ENCODE results near the gene NR5A2. TPM values are rescaled to one million over a fixed set of nuclear protein-coding genes. Genes with fewer than 3 reads are reported as not detected.

NR5A2 gene
- 0.07 TPM for polyA plus RNA-seq (2013, experiment 1 of 2; ENCODE audit: insufficient read length)
- 0.12 TPM for polyA plus RNA-seq (2013, experiment 2 of 2; ENCODE audit: insufficient read length)

- no peak for DNase-seq
Observed at GRCh38 chr1:200027264-200027823, at the start of gene NR5A2. Gene NR5A2 (plus strand): TSS chr1:200027710. CDS start chr1:200027848, 138 bp downstream.

DNA sequence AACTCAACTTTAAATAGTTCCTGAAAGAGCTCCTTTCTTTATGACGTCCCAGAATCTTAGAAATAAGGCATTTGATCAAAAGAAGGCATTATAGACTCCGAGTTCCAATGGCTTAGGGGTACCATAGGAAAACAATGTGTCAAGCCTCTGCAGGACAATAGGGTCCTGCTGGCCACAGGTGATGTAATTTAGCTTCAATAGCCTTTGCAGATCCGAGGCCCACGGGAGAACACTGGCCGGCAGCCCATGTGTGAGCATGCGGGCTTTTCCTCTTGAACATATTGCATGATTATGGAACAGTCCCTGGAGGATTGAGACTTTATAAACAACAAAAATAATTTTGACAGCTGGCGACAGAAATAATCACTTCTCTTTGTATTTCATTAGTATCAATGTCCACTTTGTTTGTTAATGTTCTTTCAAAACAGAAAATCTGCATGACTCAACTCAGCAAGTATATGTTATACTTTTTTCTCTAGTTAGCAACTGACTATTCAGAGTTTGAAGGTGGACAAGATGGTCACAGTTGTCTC, 49.0 kb upstream of the NR5A2 start:
- no peak for DNase-seq

DNA sequence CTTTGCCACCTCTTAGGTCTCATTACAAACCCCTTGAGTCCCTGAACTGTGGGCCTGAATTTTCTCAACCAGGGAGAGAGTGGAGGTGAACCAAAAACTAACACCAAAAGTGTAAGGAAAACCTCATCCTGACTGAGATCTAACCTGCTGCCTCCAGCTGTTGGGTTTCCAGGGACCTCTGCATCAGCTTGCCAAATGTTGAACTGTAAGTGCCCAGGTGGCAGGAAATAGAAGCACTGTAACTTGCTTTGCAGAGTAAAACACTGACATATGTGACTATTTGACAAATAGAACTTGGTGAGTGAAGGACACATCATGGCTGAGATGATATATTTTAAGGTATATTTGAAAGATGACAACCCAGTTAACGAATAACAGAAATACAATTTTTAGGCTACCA, 48.4 kb upstream of the NR5A2 start:
- DNase-seq = no peak

DNA sequence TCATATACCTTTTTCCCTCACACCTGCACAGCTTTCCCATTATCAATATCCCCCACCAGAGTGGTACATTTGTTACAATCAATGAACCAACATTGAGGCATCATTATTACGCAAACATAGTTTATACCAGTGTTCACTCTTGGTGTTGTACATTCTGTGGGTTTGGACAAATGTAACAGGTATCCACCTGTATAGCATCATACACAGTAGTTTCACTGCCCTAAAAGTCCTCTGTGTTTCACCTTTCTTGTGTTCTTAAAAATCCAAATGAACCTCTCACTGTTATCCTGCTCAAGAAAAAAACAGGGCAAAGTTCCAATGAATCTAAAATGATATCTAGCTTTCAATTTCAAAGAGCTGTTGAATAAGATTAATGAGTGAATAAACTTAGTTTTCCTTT, 45.9 kb upstream of the NR5A2 start:
- DNase-seq = no peak

DNA sequence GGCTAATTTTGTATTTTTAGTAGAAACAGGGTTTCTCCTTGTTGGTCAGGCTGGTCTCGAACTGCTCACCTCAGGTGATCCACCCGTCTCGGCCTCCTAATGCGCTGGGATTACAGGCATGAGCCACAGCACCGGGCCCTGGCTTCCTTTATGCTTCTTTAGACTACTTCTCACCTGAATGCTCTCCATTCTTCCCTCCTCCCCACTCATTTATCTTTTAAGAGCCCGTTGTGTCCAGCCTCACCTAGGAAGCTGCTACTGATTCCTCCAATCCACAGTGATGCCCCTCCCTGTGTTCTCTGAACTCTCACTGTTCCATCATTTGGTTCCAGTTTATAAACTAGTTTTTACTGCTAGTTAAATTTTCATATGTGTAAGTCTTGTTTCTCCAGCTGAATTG, 44.9 kb upstream of the NR5A2 start:
- no peak for DNase-seq

GRCh38 chr1:199983531-199983930, 44.0 kb upstream of the NR5A2 start:
- no peak for DNase-seq

DNA sequence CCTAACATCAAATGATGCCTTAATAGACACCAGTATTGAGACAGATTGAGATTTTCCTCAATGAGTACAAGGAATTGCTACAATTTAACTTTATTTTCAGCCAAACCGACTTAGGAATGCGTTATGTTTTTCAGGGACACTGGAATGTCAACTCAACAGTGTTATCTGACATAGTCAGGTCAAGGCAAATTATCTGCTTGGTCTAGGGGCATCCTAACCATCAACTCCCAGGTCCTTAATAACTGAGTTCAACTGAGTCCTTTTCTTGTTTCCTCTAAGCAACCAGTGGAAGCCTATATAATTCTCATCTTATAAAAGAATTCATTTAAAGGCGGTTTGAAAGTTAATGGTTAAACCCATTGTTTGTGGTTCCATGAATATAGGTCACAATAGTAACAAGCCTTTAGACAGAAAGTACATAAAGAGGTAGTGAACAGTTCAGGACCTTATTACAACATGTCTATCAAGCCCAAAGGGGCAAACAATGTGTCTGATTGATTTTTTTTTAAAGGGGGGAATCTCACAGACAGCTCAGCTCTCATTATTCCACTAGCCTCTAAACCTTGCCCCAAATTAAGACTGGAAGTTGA, 32.3 kb upstream of the NR5A2 start:
- DNase-seq = no peak

DNA sequence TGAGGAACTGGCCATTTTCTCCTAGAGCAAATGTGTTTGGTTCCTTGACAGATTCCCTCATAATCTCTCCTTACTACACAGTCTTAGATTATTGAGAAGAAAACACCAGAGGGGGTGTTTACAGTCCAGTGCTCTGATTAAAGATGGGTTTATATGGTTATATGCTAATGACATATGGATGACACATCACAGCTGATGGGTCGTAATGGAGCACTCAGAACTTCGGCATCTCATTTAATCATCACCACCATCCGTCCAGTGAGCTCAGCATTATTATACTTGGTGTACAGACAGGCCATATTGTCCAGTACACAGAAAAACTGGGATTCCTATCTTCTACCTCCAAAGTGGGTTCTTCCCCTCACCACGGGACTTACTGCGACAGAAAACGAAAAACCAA, 22.3 kb upstream of the NR5A2 start:
- DNase-seq = no peak

DNA sequence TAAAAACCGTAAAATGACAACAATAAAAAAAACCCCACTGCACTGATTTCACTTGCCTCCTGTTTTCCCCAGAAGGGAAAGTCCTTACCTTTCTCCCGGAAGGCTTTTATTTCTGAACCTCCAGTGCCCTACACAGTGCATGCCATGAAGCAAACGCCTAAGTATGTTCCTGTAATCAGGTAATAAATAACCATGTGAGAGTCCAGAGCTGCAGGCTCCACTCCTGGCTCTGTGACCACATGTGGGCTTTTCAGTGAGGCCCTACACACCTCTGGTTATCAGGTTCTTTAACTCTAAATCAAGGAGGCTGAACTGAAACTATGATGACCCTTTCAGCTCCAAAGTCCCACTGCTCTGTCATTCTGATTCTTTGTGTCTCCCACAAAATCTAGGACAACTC, 20.8 kb upstream of the NR5A2 start:
- no peak for DNase-seq

DNA sequence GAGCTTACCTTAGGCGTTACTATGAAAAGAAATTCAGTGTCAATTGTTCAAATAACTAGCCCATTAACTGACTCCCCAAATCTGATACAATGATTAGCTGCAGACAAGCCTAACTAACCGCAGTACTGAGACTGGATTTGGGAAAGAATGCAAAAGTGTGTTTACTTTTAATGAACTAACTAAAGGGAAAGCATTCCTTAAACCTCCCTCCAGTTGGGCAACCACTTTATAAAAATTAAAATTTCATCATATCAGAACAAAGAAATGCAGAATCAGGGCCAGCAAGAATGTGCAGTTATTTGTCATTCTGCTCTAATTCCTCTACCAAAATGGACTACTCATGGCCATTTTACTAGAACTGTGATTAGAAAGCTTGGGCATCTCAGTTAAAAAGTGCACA, 11.7 kb upstream of the NR5A2 start:
- peak; percentile 24 for DNase-seq

GRCh38 chr1:200021577-200022238, 5.8 kb upstream of the NR5A2 start:
- no peak for DNase-seq

- DNase-seq = no peak
Observed at GRCh38 chr1:200022239-200022804, 5.2 kb upstream of the NR5A2 start.

GRCh38 chr1:200028586-200029034, 1.1 kb downstream of the NR5A2 start:
- DNase-seq = no peak

DNA sequence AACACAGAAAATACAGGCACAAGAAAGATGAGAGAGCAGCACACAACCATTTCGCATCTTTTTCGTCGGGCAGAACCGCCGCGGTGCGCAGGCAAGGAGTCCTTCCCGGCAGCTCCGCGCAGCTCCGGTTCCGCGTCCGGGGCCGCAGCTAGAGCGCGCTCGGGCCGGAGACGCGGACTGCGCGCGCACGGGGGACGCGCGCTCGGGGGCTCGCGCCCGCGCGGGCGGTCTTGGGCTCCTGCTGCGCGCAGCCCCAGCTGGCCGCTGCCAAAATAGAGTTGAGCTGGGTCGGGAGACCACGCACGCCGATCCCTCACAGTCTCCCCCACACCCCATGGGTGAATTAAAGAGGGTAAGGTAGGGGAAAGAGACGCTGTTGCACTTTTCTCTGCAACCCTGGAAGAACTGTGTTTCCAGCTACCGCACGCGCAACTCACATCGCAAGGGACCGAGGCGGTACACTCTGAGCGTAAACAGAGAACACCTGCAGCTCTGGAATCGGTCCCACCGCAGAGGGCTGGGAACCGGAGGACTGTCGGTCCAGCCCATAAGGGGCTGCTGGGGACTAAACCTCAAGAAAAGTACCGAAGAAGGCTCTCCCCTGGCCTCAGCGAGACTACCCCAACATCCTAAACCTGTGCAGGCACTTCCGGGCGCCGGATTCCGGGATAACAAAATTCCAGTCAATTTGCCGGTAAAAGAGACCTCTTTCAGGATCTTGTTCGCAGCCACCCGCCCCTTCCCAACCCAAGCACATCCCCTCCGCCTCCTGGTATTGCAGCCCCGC, 1.7 kb downstream of the NR5A2 start:
- peak; percentile 26 for DNase-seq

- DNase-seq = no peak
Observed at GRCh38 chr1:200029822-200030152, 2.3 kb downstream of the NR5A2 start.

DNA sequence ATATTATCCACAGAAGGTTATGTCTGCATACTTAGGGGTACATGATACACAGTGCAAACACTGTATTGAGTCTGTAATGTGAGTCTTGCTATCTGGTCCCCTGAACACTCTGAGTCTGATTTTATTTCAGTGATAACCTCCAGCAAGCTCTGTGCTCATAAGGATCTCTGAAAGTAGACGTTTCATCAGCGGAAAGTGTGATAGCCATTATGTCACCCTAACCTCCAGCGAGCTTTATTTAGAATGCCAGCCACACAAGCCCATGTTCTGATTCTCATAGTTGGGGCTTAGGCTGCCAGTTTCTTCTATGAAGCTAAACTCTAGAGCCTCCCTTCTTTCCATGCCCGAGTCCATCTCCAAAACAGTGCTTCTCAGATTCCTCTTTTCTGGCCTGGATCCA, 3.3 kb downstream of the NR5A2 start:
- no peak for DNase-seq

GRCh38 chr1:200033511-200034261, 6.2 kb downstream of the NR5A2 start:
- no peak for DNase-seq

GRCh38 chr1:200034262-200034557, 6.7 kb downstream of the NR5A2 start:
- no peak for DNase-seq

GRCh38 chr1:200034761-200035396, 7.4 kb downstream of the NR5A2 start:
- peak; percentile 22 for DNase-seq

DNA sequence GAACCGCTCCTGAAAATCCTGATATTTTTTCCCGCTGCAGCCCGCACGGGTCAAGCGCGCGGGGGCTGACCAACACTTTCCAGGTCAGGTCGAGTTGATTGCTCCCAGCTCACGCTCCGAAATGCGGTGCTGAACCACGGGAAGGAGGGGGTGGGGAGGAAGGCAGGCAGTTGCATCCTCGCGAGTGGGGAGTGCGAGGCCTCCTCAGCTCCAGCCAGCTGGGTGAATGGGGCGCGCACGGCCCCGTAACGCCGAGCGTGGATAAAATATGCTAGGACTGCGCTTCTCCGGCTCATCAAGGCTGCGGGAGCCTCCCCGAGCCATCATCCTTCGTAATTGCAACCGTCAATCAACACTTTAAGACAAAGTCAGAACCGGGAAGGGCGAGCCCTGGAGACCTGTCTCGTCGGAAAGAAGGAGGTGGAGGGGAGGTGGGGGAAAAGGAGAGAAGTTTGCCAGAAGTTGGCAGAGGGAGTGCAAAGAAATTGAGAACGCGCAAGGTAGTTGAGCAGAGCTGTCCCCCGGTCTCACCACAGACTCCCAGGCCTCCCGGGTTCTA, 8.0 kb downstream of the NR5A2 start:
- DNase-seq = no peak

- no peak for DNase-seq
Observed at GRCh38 chr1:200035956-200036618, 8.6 kb downstream of the NR5A2 start.
